SU-DHL-6 (cell line): Measurements from ENCODE around the gene TARS1.

Source experiments
- EZH2phosphoT487 ChIP-seq: fragments of 200-600 bp; sonication (generic), shearing (Covaris generic); conservative IDR thresholded peaks from 2 replicates; pipeline ENCODE4 v1.6.1; 2018; ENCODE audit warnings: mild to moderate bottlenecking, antibody characterized with exemption, low read length, moderate library complexity, mixed read lengths
- TF ChIP-seq, protein P1 (sequence below): fragments of 200-600 bp; sonication (generic); IDR thresholded peaks from one replicate; pipeline ENCODE4 v1.5.1; 2017; ENCODE audit warnings: antibody characterized with exemption, mild to moderate bottlenecking, low read length, moderate library complexity; ENCODE audit not compliant: insufficient read depth, poor library complexity, severe bottlenecking

DNA sequence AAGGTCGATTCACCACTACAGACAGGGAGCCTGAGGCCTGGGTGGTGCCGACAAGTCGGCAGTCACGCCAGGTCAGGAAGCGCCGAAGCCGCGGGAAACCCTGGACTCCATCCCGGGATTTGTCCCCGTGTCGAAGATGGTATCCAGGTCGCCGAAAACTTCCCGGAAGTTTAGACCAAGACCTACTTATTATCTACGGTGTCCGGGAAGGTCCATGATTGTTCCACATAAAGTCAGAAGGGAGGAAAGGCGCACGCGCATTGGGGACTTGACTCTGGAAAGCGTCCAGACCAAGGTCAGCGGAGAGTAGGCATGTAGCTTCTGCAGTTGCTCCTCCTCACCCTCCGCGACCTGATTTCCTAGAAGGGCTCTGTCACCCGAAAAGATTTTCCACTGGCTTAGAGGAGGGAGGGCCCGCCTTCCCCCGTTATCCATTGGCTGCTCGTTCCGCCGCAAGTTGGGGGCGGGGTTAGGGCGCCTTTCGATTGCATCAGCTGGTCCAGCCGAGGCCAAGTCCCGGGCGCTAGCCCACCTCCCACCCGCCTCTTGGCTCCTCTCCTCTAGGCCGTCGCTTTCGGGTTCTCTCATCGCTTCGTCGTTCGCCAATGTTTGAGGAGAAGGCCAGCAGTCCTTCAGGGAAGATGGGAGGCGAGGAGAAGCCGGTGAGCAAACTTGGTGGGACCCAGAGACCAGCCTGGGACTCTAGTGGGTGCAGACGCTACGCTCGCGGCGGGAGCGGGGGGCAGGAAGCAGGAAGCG is at the start of gene TARS1:
- TF ChIP-seq, protein P1, sequence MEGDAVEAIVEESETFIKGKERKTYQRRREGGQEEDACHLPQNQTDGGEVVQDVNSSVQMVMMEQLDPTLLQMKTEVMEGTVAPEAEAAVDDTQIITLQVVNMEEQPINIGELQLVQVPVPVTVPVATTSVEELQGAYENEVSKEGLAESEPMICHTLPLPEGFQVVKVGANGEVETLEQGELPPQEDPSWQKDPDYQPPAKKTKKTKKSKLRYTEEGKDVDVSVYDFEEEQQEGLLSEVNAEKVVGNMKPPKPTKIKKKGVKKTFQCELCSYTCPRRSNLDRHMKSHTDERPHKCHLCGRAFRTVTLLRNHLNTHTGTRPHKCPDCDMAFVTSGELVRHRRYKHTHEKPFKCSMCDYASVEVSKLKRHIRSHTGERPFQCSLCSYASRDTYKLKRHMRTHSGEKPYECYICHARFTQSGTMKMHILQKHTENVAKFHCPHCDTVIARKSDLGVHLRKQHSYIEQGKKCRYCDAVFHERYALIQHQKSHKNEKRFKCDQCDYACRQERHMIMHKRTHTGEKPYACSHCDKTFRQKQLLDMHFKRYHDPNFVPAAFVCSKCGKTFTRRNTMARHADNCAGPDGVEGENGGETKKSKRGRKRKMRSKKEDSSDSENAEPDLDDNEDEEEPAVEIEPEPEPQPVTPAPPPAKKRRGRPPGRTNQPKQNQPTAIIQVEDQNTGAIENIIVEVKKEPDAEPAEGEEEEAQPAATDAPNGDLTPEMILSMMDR: no peak
- no peak for TF ChIP-seq EZH2phosphoT487
